ENCODE measurements around the gene GREM1.

GRCh38 chr15:32691689-32692038 lies 26.1 kb upstream of the GREM1 start:
- TF ChIP-seq CTCF (conservative IDR thresholded peaks at IDR 0.05; ENCODE audit: low read length) (no peak), EZH2phosphoT487 (IDR thresholded peaks at IDR 0.05; ENCODE audit: borderline replicate concordance) (no peak)

Data from Loucy (cell line).